ENCODE measurements around the gene LZTS2.
"Not testable (repeated sequence)": the region's sequence is repeated elsewhere in the genome, so short reads cannot be mapped to it uniquely, and the experiment has no call there.

LZTS2 gene

DNA sequence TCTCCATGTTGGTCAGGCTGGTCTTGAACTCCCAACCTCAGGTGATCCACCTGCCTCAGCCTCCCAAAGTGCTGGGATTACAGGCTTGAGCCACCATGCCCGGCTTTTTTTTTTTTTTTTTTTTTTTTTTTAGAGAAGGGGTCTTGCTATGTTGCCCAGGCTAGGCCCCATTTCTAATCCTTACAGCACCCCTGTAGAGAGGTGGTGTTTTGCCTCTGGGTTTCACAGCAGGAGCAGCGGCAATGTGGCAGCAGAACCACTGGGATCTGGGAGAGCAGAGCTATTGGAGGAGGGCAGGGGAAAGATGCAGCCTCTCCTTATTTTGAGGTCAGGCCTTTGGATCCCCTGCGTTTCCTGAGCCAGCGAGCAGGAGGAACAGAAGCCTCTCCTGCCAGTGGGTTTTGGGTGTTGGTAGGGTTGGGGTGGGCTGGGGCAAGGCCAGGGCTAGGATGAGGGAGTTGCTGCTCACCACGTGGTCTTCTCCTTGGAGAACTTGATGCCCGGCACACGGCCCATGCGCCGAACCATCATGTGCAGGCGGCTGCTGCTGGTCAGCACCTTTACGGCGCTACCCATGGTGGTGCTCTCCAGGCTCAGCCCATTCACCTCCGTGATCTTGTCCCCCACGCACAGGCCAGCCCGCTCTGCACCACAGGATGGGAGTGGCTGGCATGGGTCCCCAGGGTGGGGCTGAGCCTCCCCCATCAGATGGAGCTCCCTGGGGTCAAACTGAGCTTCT lies 23.5 kb downstream of the LZTS2 start:
- Mint-ChIP-seq H3K27ac (no peak overlapping the region), H3K36me3 (ENCODE audit: low read depth) (no peaks in the 10 kb centered on the region), H3K4me3 (no peak overlapping the region), H3K4me1 (ENCODE audit: low read depth) (peaks cover 1% of the 10 kb centered on the region), H3K27me3 (ENCODE audit: low read depth) (peaks cover 28% of the 10 kb centered on the region), H3K9me3 (no peaks in the 10 kb centered on the region)

- no peaks in the 10 kb centered on the region for H3K9me3 Mint-ChIP-seq
- H3K4me3 Mint-ChIP-seq: no peak overlapping the region
- H3K27me3 Mint-ChIP-seq (ENCODE audit: low read depth): peaks cover 17% of the 10 kb centered on the region
- H3K4me1 Mint-ChIP-seq (ENCODE audit: low read depth): peaks cover 2% of the 10 kb centered on the region
- H3K27ac Mint-ChIP-seq: no peak overlapping the region
- H3K36me3 Mint-ChIP-seq (ENCODE audit: low read depth): no peaks in the 10 kb centered on the region
Measured at GRCh38 chr10:101027106-101027720, 27.6 kb downstream of the LZTS2 start.

- Mint-ChIP-seq H3K36me3 (ENCODE audit: low read depth) (no peaks in the 10 kb centered on the region), H3K27ac (no peak overlapping the region), H3K4me3 (no peak overlapping the region), H3K9me3 (no peaks in the 10 kb centered on the region), H3K4me1 (ENCODE audit: low read depth) (peaks cover 14% of the 10 kb centered on the region), H3K27me3 (ENCODE audit: low read depth) (peaks cover 17% of the 10 kb centered on the region)
Measured at GRCh38 chr10:101028446-101029337, 29.1 kb downstream of the LZTS2 start.

- peaks cover 17% of the 10 kb centered on the region for H3K27me3 Mint-ChIP-seq (ENCODE audit: low read depth)
- no peaks in the 10 kb centered on the region for H3K9me3 Mint-ChIP-seq
- peaks cover 17% of the 10 kb centered on the region for H3K4me1 Mint-ChIP-seq (ENCODE audit: low read depth)
- H3K27ac Mint-ChIP-seq: no peak overlapping the region
- peaks cover 4% of the 10 kb centered on the region for H3K36me3 Mint-ChIP-seq (ENCODE audit: low read depth)
- no peak overlapping the region for H3K4me3 Mint-ChIP-seq
Measured at GRCh38 chr10:101029520-101030295, 30.1 kb downstream of the LZTS2 start.

GRCh38 chr10:101030496-101031127 lies 31.0 kb downstream of the LZTS2 start:
- Mint-ChIP-seq H3K27me3 (ENCODE audit: low read depth) (peaks cover 17% of the 10 kb centered on the region), H3K27ac (no peak overlapping the region), H3K36me3 (ENCODE audit: low read depth) (peaks cover 8% of the 10 kb centered on the region), H3K4me1 (ENCODE audit: low read depth) (peaks cover 17% of the 10 kb centered on the region), H3K4me3 (peak overlapping the region; percentile 87), H3K9me3 (no peaks in the 10 kb centered on the region)

- Mint-ChIP-seq H3K27ac (peak within 1 kb of the TSS; percentile 88), H3K9me3 (no peaks in the 10 kb centered on the region), H3K4me1 (ENCODE audit: low read depth) (peaks cover 17% of the 10 kb centered on the region), H3K27me3 (ENCODE audit: low read depth) (peaks cover 17% of the 10 kb centered on the region), H3K36me3 (ENCODE audit: low read depth) (peaks cover 14% of the 10 kb centered on the region), H3K4me3 (peak within 1 kb of the TSS; percentile 87)
Measured at GRCh38 chr10:101031128-101031795, 31.7 kb downstream of the LZTS2 start, which contains the start of the genes PDZD7 and SFXN3. Gene PDZD7 (minus strand): TSS chr10:101031129. CDS start chr10:101030219, 910 bp downstream. Gene SFXN3 (plus strand): TSS chr10:101031234. CDS start chr10:101034695, 3,461 bp downstream.

- Mint-ChIP-seq H3K4me3 (peak overlapping the region; percentile 87), H3K4me1 (ENCODE audit: low read depth) (peaks cover 17% of the 10 kb centered on the region), H3K27me3 (ENCODE audit: low read depth) (peaks cover 17% of the 10 kb centered on the region), H3K27ac (peak overlapping the region; percentile 88), H3K9me3 (no peaks in the 10 kb centered on the region), H3K36me3 (ENCODE audit: low read depth) (peaks cover 18% of the 10 kb centered on the region)
Measured at GRCh38 chr10:101031796-101032636, 32.4 kb downstream of the LZTS2 start.

DNA sequence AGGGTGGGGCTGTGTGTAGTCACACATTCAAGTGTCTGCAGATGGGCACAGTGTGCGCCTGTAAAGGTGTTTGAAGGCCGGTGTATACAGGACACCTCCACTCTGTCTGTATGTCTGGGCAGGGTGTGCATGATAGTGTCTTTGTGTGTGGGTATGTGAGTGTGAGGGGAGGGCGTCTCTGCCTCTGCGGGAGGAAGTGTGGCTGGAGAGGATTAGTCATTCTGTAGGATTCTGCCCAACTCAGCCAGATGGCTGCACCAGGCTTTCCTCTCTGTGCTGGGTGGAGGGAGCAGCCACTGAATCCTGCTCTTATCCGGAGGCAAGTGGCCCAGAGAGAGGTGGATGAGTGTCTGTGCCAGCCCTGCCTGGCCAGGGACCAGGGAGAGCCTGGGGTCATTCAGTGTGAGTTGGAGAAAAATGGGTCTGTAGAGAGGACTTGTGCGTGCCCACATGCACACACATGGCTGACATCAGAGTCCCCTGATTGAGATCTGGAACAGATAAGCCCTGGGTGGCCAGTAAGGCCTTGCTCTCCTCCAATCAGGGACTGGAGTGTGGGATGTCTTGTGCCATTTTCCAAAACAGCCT lies 33.1 kb downstream of the LZTS2 start:
- Mint-ChIP-seq H3K9me3 (no peaks in the 10 kb centered on the region), H3K4me3 (peak overlapping the region; percentile 87), H3K27me3 (ENCODE audit: low read depth) (peaks cover 12% of the 10 kb centered on the region), H3K36me3 (ENCODE audit: low read depth) (peaks cover 24% of the 10 kb centered on the region), H3K4me1 (ENCODE audit: low read depth) (peaks cover 17% of the 10 kb centered on the region), H3K27ac (peak overlapping the region; percentile 88)

GRCh38 chr10:101033276-101033675 lies 33.7 kb downstream of the LZTS2 start:
- Mint-ChIP-seq H3K4me1 (ENCODE audit: low read depth) (peaks cover 17% of the 10 kb centered on the region), H3K9me3 (no peaks in the 10 kb centered on the region), H3K4me3 (peak overlapping the region; percentile 87), H3K27me3 (ENCODE audit: low read depth) (peaks cover 8% of the 10 kb centered on the region), H3K27ac (peak overlapping the region; percentile 60), H3K36me3 (ENCODE audit: low read depth) (peaks cover 29% of the 10 kb centered on the region)

DNA sequence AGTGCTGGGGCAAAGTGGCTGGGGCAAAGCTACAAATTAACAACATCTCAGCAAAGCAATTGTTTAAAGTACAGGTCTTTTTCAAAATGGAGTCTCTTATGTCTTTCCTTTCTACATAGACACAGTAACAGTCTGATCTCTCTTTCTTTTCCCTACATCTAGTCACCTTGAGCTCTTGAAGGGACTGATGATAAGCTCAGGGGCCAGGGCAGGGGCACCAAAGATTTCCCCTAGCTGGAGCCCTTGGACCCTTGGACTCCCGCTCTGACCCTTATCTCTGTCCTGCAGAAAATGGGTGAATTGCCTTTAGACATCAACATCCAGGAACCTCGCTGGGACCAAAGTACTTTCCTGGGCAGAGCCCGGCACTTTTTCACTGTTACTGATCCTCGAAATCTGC lies 34.8 kb downstream of the LZTS2 start:
- Mint-ChIP-seq H3K4me1 (ENCODE audit: low read depth) (peaks cover 17% of the 10 kb centered on the region), H3K36me3 (ENCODE audit: low read depth) (peaks cover 32% of the 10 kb centered on the region)
- not testable (repeated sequence) for H3K4me3 Mint-ChIP-seq; H3K9me3 Mint-ChIP-seq; H3K27me3 Mint-ChIP-seq (ENCODE audit: low read depth); H3K27ac Mint-ChIP-seq

DNA sequence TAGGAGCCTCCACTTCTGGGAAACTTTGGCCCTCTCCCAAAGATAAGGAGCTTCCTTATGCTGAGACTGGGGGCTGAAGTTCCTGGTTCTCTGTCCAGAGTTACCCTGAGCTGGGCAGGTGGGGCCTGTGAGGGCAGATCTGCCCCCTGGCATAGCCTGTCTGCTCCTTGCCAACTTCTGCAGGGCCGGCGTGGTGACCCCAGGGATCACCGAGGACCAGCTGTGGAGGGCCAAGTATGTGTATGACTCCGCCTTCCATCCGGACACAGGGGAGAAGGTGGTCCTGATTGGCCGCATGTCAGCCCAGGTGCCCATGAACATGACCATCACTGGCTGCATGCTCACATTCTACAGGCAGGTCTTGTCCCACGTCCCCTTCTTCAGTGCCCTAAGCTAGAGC lies 35.7 kb downstream of the LZTS2 start:
- no peaks in the 10 kb centered on the region for H3K9me3 Mint-ChIP-seq
- H3K4me1 Mint-ChIP-seq (ENCODE audit: low read depth): peaks cover 17% of the 10 kb centered on the region
- H3K27me3 Mint-ChIP-seq (ENCODE audit: low read depth): no peaks in the 10 kb centered on the region
- peak overlapping the region; percentile 28 for H3K27ac Mint-ChIP-seq
- peaks cover 32% of the 10 kb centered on the region for H3K36me3 Mint-ChIP-seq (ENCODE audit: low read depth)
- H3K4me3 Mint-ChIP-seq: no peak overlapping the region

GRCh38 chr10:101035916-101036702 lies 36.5 kb downstream of the LZTS2 start:
- Mint-ChIP-seq H3K4me1 (ENCODE audit: low read depth) (peaks cover 16% of the 10 kb centered on the region), H3K4me3 (no peak overlapping the region), H3K27ac (no peak overlapping the region), H3K9me3 (no peaks in the 10 kb centered on the region), H3K36me3 (ENCODE audit: low read depth) (peaks cover 34% of the 10 kb centered on the region), H3K27me3 (ENCODE audit: low read depth) (no peaks in the 10 kb centered on the region)

All from T-helper 1 cell treated with Interleukin-12 subunit alpha and Interleukin-12 subunit beta and Interleukin-4 antibody, amounts not matched to agents 30 μg/mL and 1 μg/mL, for 36 hours (primary cell).